NCI-H1048 (cell line): ENCODE measurements around the gene FOXO4.
"Not testable (repeated sequence)": the region's sequence is repeated elsewhere in the genome, so short reads cannot be mapped to it uniquely, and the experiment has no call there.

Source experiments
- DNase-seq: peaks from one replicate; lab custom pipeline; 2025; lab: John Stamatoyannopoulos, UW

Gene FOXO4, protein sequence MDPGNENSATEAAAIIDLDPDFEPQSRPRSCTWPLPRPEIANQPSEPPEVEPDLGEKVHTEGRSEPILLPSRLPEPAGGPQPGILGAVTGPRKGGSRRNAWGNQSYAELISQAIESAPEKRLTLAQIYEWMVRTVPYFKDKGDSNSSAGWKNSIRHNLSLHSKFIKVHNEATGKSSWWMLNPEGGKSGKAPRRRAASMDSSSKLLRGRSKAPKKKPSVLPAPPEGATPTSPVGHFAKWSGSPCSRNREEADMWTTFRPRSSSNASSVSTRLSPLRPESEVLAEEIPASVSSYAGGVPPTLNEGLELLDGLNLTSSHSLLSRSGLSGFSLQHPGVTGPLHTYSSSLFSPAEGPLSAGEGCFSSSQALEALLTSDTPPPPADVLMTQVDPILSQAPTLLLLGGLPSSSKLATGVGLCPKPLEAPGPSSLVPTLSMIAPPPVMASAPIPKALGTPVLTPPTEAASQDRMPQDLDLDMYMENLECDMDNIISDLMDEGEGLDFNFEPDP

GRCh38 chrX:71095555-71095980, at the start of gene FOXO4:
Gene FOXO4 (plus strand): TSS chrX:71095851. CDS start chrX:71096529, 678 bp downstream.
- DNase-seq: peak; percentile 17

GRCh38 chrX:71047891-71048290, 47.8 kb upstream of the FOXO4 start:
- not testable (repeated sequence) for DNase-seq

DNA sequence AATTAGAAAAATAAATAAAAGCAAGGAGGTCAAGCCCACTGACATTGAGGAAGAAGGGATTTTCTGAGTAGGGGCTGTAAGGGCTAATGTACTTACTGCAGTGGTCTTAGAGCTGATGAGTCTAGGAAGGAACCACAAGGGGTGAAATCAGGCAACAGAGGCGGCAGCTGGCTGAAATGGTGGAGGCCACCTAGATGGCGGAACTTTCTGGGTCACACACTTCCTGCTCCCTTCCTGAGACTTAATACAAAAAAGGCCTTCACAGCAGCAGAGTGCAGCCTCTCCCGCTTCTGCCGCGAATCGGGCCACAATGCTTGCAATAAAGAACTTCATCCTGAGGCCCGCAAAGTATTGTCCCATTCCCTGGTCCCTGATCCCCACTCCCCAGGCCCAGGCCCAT, 42.9 kb upstream of the FOXO4 start:
- no peak for DNase-seq

DNA sequence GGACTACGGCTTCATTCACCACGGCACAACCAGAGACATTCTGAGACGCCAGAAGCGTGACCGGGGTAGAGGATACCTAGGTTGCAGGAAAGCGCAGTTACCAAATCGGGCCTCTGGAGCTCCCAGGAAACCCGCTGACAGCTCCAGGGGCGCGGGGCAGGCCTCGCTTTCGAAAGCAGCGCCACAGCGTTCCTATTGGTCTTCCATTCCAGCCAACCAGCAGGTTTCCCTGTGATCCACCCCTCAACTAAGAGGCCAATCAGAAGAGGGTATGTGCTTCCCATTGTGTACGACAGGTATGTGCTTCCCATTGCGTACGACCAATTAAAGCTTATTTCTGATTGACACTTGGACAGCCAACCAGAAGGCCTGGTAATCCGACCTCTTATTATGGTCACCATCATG, 42.4 kb upstream of the FOXO4 start:
- no peak for DNase-seq

DNA sequence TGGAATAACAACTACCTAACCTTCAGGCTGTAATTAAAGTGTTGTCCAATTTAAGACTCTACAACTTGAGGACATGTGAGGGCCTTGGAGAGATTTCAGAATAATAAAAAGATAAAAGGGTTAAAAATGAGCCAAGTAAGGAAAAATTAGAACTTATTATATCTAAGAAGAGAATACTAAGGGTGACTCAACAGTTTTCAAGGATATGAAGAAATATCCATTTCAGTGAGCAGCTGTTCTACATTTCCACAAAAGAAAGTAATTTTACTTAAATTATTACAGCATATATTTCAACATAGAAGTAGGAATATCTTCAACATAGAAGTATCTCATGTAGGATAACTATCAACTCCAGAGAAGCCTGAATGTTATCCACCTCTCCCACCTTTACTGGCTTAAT, 38.8 kb upstream of the FOXO4 start:
- no peak for DNase-seq

- DNase-seq: no peak
These were observed 37.7 kb upstream of the FOXO4 start for GRCh38 chrX:71057848-71058530.

GRCh38 chrX:71060127-71060526, 35.5 kb upstream of the FOXO4 start:
- no peak for DNase-seq

DNA sequence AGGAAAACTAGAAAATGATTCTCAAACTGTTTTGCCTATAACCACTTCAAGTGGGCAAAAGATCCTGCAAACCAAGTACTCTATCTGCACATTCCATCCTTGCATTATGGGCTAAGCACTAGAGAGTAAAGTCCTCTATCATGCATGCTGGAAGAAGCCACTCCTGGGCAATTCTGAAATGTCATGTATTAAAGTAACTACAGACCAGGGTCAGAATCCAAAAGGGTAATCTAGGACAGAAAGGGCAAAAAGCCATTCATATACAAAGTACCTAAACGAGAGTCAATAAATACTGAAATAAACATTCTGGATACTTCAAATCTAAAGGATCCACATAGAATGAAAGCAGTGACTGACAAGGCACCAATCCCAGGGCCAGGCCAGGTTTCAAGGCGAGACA, 28.6 kb upstream of the FOXO4 start:
- DNase-seq: no peak

DNA sequence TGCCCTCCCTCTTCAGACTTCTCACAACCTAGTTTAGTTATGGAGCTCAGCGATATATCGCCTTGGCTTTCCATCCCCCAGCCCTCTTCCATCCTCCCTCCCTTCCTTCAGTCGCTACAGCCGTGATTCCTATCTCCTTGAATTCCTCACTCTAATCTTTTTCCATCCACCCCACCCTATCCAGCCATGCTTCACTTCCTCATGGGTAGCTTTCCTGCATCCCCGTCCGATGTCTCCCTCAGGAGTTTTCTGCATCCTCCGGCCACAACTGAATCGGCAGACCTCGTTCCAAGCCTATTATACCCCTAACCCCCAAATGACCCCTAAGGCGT, 28.0 kb upstream of the FOXO4 start:
- DNase-seq: no peak

DNA sequence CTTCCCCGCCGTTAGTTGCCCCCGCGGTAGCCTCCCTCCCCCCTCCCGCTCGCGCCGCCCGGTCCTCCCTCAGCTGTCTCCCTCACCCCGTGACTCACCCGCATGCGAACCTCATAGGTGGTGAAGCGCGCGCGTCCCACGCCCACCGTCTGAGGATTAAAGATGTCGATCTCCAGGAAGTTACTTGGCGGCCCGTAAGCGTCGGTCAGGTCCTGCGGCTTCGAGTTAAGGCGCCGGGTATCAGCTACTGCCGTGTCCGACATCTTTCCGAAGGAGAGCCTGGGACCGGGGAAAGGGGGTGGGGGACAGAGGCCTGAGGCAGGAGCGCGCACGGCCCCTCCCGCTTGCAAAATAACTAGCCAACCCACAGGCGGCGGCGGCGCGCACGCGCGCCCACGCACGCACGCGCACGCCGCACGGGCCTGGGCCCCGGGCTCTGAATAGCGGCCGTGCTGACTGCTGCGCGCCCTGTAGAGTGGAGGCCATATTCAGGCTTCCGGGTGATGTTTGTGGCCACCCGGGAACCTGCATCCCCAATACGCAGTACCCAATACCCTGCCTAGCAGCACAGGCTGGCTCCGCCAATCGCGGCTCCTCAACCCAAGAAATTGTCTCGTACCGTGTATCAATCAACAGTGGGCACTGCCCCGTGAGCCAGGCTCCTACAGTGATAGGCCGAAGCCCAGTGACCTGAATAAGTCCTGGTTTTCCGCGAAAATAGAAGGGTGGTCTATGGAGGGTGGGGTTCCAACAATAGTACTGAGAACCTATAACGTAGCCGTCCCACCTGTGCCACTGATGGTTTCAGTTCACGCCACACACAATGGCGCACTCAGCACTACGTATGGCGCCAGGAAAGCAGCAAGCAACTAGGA, 27.4 kb upstream of the FOXO4 start, which contains the start of gene SNX12:
Gene SNX12 (minus strand): TSS at position 291 of the 875 bp plus-strand sequence. CDS start 28 bp downstream, at position 263.
- DNase-seq: peak; percentile 74

GRCh38 chrX:71070531-71070930, 25.1 kb upstream of the FOXO4 start:
- no peak for DNase-seq

GRCh38 chrX:71081330-71082123, 14.1 kb upstream of the FOXO4 start:
- no peak for DNase-seq

GRCh38 chrX:71082124-71082647, 13.5 kb upstream of the FOXO4 start:
- DNase-seq: no peak

- no peak for DNase-seq
These were observed 12.8 kb upstream of the FOXO4 start for GRCh38 chrX:71082822-71083221.

DNA sequence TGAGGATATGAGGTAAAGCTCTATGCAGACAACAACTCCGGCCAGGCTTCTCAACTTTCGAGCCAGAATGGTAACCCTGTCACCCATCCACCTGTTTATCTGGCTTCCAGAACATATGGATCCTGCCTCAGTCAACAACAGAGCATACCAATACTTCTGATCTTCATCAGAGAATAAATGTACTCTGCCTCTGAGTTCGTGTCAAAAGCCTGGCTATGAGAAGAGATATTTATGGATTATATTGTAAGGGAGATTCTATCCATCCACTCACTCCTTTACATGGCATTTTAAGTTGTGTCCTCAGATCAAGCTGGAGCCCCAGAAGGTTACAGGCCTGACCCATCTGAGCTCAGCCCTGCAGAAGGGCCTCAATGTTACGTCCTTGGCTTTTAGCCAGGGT, 9.8 kb upstream of the FOXO4 start:
- no peak for DNase-seq

DNA sequence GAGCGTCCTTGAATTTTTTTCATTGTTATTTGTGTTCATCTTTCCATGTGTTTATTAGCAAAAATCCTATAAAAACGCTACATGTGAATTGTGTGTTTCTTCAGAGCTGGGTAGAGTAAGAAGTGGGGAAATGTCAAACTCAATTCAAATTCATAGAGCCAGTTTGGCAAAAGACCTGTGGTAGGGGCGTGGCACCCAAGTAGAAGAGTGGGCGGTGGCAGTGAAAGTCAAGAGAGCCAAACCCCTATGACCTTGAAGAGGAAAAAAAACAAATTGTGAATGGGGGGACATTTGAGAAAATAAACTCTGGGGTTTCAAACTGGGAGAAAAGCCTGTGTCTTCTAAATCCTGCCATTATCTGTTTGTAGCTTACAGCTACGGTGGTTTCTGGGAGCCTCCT, 4.4 kb upstream of the FOXO4 start:
- DNase-seq: no peak

- no peak for DNase-seq
These were observed 618 bp upstream of the FOXO4 start for GRCh38 chrX:71095033-71095432.

GRCh38 chrX:71095981-71096759, 519 bp downstream of the FOXO4 start:
- no peak for DNase-seq

DNA sequence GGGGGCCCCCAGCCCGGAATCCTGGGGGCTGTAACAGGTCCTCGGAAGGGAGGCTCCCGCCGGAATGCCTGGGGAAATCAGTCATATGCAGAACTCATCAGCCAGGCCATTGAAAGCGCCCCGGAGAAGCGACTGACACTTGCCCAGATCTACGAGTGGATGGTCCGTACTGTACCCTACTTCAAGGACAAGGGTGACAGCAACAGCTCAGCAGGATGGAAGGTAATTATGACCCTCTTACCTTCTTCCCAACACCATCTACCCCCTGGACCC, 1.0 kb downstream of the FOXO4 start:
- no peak for DNase-seq

DNA sequence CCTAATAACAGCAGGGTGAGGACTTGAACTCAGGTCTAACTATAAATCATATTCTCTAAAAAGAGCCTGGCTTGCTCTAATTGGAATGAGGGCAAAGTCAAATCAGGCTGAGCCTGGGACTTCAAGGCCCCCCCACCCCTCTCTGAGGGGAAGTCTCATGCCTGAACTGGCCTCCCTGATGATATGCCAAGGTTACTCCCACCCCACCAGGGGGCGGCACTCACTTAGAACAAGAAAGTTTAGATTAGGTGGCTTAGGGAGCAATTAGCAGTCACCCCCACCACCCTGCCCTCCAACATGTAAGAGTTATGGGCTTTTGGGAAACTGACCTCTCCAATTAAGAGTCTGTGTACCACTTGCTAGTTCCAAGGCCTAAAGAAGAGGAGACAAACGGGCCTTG, 2.7 kb downstream of the FOXO4 start:
- DNase-seq: no peak
